Tibial nerve (tissue), 4 donors: ENCODE results near the gene AHR. TPM values are rescaled to one million over a fixed set of nuclear protein-coding genes. Genes with fewer than 3 reads are reported as not detected.

Experiments used
- DNase-seq, 2 donors: peaks; one replicate each; pipeline ENCODE4 v3.0.0-alpha.2; 2019; ENCODE audit warnings: low spot score in 2 of 2
- H3K27ac ChIP-seq, 4 donors: fragments of 200-600 bp; sonication (generic) in 3 of 4; one replicate each; pipeline ENCODE4 v1.5.1; 2017 to 2019; ENCODE audit warnings: mild to moderate bottlenecking in 1 of 4
- H3K27me3 ChIP-seq, 2 donors: fragments of 200-600 bp; sonication (generic) in 1 of 2; one replicate each; pipeline versions ENCODE4 v1.5.1 to v1.6.0; 2017 to 2019
- H3K36me3 ChIP-seq, 3 donors: fragments of 200-600 bp; sonication (generic); one replicate each; pipeline ENCODE4 v1.5.1; 2018 to 2019
- H3K4me1 ChIP-seq, 4 donors: fragments of 200-600 bp; sonication (generic) in 3 of 4; one replicate each; pipeline ENCODE4 v1.5.1; 2017 to 2019
- H3K4me3 ChIP-seq, 4 donors: fragments of 200-600 bp; sonication (generic) in 3 of 4; one replicate each; pipeline ENCODE4 v1.5.1; 2017 to 2019; ENCODE audit warnings: mild to moderate bottlenecking in 1 of 4, moderate library complexity in 1 of 4
- H3K9me3 ChIP-seq, 4 donors: fragments of 200-600 bp; sonication (generic) in 3 of 4; one replicate each; pipeline ENCODE4 v1.5.1; 2017 to 2019
- CTCF ChIP-seq, 5 experiments: fragments of 200-600 bp in 3 of 5; fragments of 450-650 bp in 2 of 5; sonication (generic) in 3 of 5; IDR thresholded peaks; one replicate each; pipeline ENCODE4 v1.5.1; 2016 to 2019; ENCODE audit warnings: antibody characterized with exemption in 5 of 5, mild to moderate bottlenecking in 3 of 5, moderate library complexity in 2 of 5
- EP300 ChIP-seq, 2 donors: sonication (generic); formaldehyde crosslinking; IDR thresholded peaks; one replicate each; pipeline ENCODE4 v1.6.1; 2017; ENCODE audit warnings: antibody characterized with exemption in 2 of 2, mild to moderate bottlenecking in 1 of 2
- POLR2A ChIP-seq, 2 donors: fragments of 450-650 bp; IDR thresholded peaks; one replicate each; pipeline ENCODE4 v1.6.1; 2017; ENCODE audit warnings: antibody characterized with exemption in 2 of 2, mild to moderate bottlenecking in 2 of 2, moderate library complexity in 2 of 2
- WGBS, 2 donors: methylation state at CpG; one replicate each; pipeline ENCODE4 v1.1.5; 2018; 5-methylcytosine and 5-hydroxymethylcytosine counted together
- total RNA-seq, 4 donors: library from RNA; depleted of rRNA; stranded (reverse); fragments of >200 nt; gene quantifications; one replicate each; pipeline ENCODE4 v1.1.0, GENCODE V29; 2016

Gene AHR
- total RNA-seq, 4 donors from 2014 or later, result 188 to 372 (median 296) TPM

GRCh38 chr7:17298840-17299482 lies 509 bp downstream of the AHR start:
- no peaks in the 10 kb centered on the region for H3K27me3 ChIP-seq
- no peak for TF ChIP-seq CTCF (IDR thresholded peaks at IDR 0.05)
- TF ChIP-seq EP300 (IDR thresholded peaks at IDR 0.05), result no peak
- peak in 1 of 2 donors; percentile 14 for TF ChIP-seq POLR2A (IDR thresholded peaks at IDR 0.05)
- H3K36me3 ChIP-seq, result no peaks in the 10 kb centered on the region
- H3K27ac ChIP-seq, result peak overlapping the region; percentile 88 to 98 (median 97)
- H3K4me3 ChIP-seq, result peak overlapping the region; percentile 89 to 97 (median 92)
- peak; percentile 27 to 43 for DNase-seq
- WGBS, 2 donors, result 1% methylated on average over 17 to 45 of the region's 81 CpGs
- no peaks in the 10 kb centered on the region for H3K9me3 ChIP-seq
- H3K4me1 ChIP-seq, result peaks cover 0 to 33% (median 1%) of the 10 kb centered on the region in 4 donors

GRCh38 chr7:17299483-17299991 lies 1.1 kb downstream of the AHR start:
- no peak for DNase-seq
- no peaks in the 10 kb centered on the region for H3K27me3 ChIP-seq
- H3K4me3 ChIP-seq, result peak overlapping the region; percentile 89 to 97 (median 92)
- H3K9me3 ChIP-seq, result no peaks in the 10 kb centered on the region
- TF ChIP-seq CTCF (IDR thresholded peaks at IDR 0.05) (no peak), EP300 (IDR thresholded peaks at IDR 0.05) (peak in 1 of 2 donors; percentile 52), POLR2A (IDR thresholded peaks at IDR 0.05) (no peak)
- H3K4me1 ChIP-seq, result peaks cover 0 to 37% (median 2%) of the 10 kb centered on the region in 4 donors
- 1% methylated on average over 13 of the region's 13 CpGs for WGBS, 2 donors
- H3K27ac ChIP-seq, result peak overlapping the region; percentile 88 to 98 (median 97)
- no peaks in the 10 kb centered on the region for H3K36me3 ChIP-seq

- WGBS, 2 donors, result 0 to 3% methylated on average over 5 of the region's 5 CpGs
- no peaks in the 10 kb centered on the region for H3K9me3 ChIP-seq
- peaks cover 0 to 42% (median 5%) of the 10 kb centered on the region in 4 donors for H3K4me1 ChIP-seq
- peak overlapping the region; percentile 89 to 97 (median 92) for H3K4me3 ChIP-seq
- no peak for DNase-seq
- no peaks in the 10 kb centered on the region for H3K27me3 ChIP-seq
- TF ChIP-seq EP300 (IDR thresholded peaks at IDR 0.05) (no peak), CTCF (IDR thresholded peaks at IDR 0.05) (no peak), POLR2A (IDR thresholded peaks at IDR 0.05) (no peak)
- peak overlapping the region; percentile 88 to 98 (median 97) for H3K27ac ChIP-seq
- no peaks in the 10 kb centered on the region for H3K36me3 ChIP-seq
Observed at GRCh38 chr7:17300012-17300411, 1.6 kb downstream of the AHR start.

- TF ChIP-seq POLR2A (IDR thresholded peaks at IDR 0.05) (no peak), EP300 (IDR thresholded peaks at IDR 0.05) (no peak), CTCF (IDR thresholded peaks at IDR 0.05) (no peak)
- Histone ChIP-seq H3K36me3 (no peaks in the 10 kb centered on the region), H3K4me1 (peaks cover 0 to 46% (median 5%) of the 10 kb centered on the region in 4 donors), H3K27me3 (no peaks in the 10 kb centered on the region), H3K4me3 (peak overlapping the region; percentile 89 to 97 (median 92)), H3K27ac (peak overlapping the region; percentile 88 to 98 (median 97)), H3K9me3 (no peaks in the 10 kb centered on the region)
- 5 to 9% methylated on average over 1 of the region's 1 CpG for WGBS, 2 donors
- DNase-seq, result no peak
Observed at GRCh38 chr7:17300437-17300836, 2.0 kb downstream of the AHR start.
